NK-92 (cell line): Measurements from ENCODE around the gene PHC1.
"Not testable (repeated sequence)": the region's sequence is repeated elsewhere in the genome, so short reads cannot be mapped to it uniquely, and the experiment has no call there.

Experiments
- DNase-seq: peaks from one replicate; lab custom pipeline; 2025; ENCODE audit not compliant: unreplicated experiment; lab: John Stamatoyannopoulos, UW

Gene PHC1

GRCh38 chr12:8914033-8914715 is at the start of gene PHC1:
TSS of gene PHC1 (plus strand) at chr12:8914509. CDS start at chr12:8917678, 3,169 bp downstream.
- DNase-seq, result not testable (repeated sequence)

GRCh38 chr12:8866429-8866828 is 47.9 kb upstream of the PHC1 start:
- DNase-seq, result no peak

DNA sequence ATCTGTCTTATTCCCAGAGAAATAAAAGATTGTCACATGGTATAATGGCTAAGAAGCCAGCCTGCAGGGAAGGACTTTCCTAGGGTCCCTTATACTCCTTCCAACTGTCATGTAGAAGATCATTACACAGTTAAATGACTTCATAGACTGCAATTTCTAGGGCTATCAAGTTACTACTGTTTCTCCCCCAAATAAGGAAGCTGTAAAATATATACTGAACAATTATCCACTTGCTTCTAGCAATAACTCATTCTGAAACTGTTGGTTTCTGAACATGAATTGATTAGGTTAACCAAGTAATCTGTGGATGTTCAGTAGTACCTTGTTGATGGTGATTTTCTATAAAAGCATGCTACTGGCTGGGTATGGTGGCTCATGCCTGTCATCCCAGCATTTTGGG is 47.3 kb upstream of the PHC1 start:
- no peak for DNase-seq

DNA sequence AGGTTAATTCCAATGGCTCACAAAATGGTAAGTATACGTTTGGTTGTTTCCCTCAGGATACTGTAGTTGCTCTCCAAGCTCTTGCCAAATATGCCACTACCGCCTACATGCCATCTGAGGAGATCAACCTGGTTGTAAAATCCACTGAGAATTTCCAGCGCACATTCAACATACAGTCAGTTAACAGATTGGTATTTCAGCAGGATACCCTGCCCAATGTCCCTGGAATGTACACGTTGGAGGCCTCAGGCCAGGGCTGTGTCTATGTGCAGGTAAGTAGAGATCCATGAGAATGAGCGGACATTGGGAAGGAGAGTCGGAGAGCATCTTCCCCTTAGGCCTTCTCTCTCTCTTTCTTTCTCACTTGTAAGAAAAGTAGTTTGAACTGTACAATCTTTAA is 46.5 kb upstream of the PHC1 start:
- DNase-seq, result no peak

GRCh38 chr12:8870586-8870985 is 43.7 kb upstream of the PHC1 start:
- DNase-seq, result no peak

DNA sequence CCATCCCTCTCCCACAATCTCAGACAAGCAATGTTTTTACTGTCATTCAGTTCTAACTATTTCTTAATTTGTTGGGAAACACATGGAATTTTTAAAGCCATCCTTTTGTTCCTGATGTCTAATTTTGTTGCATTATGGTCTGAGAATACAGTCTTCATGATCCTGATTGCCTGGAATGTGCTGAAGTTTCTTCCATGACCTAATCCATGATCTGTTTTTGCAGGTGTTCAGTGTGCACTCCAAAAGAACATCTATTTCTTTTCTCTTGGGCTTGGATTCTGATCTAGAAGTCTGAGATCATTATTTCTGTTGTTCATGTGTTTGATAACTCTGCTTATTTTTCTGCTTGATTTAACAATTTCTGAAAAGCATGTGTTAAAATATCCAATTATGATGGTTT is 43.2 kb upstream of the PHC1 start:
- no peak for DNase-seq

DNA sequence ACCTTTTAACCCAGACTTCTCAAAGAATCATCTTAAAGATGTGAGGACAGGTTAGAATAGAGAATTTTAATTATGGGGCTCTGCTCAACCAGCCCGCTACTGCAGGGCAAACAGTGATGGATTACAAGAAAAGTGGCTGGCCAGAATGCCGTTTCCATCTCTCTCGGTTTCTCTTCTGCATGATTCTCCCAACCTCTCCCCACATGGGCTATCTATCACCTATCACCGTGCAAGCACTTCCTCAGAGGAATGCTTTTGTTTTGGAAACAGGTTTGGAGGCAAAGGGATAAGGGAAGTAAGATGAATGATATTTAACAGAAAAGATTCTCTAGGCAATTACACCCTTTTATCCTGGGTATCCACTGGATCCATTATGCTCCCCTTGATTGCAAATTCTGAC is 37.4 kb upstream of the PHC1 start:
- no peak for DNase-seq

- no peak for DNase-seq
Measured at GRCh38 chr12:8886502-8887284, 27.6 kb upstream of the PHC1 start.

GRCh38 chr12:8887285-8887715 is 27.0 kb upstream of the PHC1 start:
- DNase-seq, result no peak

DNA sequence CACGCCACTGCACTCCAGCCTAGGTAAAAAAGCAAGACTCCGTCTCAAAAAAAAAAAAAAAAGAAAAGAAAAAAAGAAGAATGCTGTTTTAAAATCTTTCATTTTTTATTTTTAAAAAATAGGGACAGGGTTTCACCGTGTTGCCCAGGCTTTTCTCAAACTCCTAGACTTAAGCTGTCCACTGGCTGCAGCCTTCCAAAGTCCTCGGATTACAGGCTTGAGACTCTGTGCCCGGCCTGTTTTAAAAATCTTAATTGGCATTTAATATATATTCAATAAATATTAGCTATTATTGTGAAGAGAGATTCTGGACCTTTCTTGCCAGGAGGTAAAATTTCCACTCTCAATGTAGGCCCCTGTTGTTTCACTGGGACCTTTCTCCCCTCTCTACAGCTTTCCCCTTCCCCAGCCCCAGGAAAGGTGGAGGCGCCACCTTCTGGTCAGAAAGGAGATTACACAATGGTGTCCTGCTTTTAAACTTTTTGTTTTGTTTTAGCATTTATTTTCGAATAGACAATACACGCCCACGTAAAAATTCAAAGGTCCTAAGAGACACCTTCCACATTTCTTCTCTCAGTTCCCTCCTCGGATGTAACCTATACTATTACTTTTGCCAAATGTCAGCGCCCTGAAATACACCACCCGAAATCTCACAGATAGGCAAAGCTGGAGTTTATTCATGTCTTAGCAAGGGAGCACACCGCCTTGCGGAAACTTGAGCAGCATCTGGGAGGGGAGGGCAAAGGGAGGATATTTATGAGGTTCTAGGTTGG is 23.8 kb upstream of the PHC1 start:
- DNase-seq, result no peak

- no peak for DNase-seq
Measured at GRCh38 chr12:8891976-8892375, 22.3 kb upstream of the PHC1 start.

DNA sequence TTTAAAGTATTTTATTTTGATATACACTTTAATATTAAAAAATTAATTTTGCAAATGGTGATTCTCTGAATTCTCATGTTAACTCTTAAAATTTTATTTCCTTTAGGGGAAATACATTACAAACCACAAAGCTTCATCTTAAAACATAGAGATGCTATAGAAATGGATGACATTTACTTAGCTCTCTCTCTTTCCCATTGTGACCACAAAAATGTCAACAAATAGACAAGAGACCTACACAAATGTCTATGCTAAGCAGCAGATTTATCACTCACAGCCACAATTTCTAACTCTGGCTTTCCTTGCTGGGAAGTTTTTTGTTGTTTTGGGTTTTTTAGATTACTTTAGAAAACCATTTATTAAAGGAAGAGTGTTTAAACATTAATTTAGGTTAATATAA is 19.9 kb upstream of the PHC1 start:
- DNase-seq, result no peak

DNA sequence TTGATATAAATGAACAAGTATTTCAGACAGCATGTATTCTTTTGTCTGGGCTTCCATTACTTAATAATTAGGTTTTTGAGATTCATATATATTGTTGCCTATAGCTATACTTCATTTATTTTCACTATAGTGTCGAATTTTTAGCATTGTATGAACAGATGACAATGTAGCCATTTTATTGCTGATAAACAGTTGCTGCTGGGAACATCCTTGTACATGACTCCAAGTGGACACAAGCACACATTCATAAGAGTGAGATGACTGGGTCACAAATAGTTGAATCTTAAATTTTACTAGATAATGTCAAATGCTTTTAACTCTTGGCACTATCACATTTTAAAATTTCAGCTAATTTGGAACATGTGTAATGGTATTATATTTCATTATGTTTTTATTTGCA is 19.3 kb upstream of the PHC1 start:
- DNase-seq, result no peak

DNA sequence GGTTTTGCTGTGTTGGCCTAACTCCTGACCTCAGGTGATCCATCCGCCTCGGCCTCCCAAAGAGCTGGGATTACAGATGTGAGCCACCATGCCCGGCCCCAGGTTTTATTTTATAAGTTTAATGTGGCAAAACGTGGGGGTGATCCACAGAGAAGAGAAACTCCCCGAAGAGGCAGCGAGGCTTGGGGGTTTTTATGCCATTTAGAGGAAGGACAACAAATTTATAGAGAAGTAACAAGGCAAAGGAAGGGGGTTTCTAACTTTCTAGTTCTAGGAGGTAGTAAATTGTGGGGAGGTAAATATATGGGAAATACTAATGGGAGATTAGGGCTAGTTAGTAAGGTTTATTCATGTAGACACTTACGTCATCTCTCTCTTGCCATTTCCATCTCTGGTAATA is 17.2 kb upstream of the PHC1 start:
- DNase-seq, result no peak

DNA sequence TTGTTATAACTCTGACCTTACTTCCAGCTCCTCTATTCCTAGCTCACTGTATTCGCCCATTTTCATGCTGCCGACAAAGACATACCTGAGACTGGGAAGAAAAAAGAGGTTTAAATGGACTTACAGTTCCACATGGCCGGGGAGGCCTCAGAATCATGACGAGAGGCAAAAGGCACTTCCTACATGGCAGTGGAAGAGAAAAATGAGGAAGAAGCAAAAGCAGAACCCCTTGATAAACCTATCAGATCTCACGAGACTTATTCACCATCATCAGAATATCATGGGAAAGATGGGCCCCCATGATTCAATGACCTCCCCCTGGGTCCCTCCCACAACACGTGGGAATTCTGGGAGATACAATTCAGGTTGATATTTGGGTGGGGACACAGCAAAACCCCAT is 14.5 kb upstream of the PHC1 start:
- DNase-seq, result no peak

GRCh38 chr12:8902703-8903102 is 11.6 kb upstream of the PHC1 start:
- DNase-seq, result not testable (repeated sequence)

- no peak for DNase-seq
Measured at GRCh38 chr12:8903646-8904045, 10.7 kb upstream of the PHC1 start.

DNA sequence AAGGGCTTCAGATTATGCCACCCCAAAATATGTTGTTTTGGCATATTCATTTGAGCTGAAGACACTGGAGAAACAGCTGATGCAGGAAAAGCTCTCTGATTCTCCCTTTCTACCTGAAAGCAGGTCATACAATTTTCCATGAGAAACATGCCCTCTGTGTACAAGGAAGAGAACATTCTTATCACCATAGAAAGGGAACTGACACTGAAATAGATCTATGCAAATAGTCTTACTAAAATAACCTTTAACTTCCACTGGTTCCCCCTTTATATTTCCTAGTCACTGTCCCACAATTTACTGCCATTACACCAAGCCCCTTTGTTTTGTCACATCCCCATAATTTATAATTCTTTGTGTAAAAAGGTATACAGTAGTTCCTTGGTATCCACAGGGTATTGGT is 9.6 kb upstream of the PHC1 start:
- DNase-seq, result no peak

GRCh38 chr12:8905546-8905945 is 8.8 kb upstream of the PHC1 start:
- DNase-seq, result no peak

- no peak for DNase-seq
Measured at GRCh38 chr12:8906266-8907180, 7.8 kb upstream of the PHC1 start.

DNA sequence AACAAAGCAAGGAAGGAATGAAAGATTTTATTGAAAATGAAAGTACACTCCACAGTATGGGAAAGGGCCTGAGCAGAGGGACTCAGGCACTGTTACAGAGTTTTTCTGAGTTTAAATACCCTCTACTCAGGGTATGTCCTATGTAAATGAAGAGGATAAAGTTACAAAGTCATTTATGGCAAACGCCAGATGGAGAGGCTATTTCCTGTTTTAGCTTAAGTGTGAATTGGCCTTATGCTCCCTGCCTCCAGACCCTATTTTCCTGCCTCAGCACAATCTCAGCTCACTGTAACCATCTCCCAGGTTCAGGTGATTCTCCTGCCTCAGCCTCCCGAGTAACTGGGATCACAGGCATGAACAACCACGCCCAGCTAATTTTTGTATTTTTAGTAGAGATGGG is 6.8 kb upstream of the PHC1 start:
- no peak for DNase-seq
